Measurements from ENCODE around the gene RAB21. TPM values are rescaled to one million over a fixed set of nuclear protein-coding genes. Genes with fewer than 3 reads are reported as not detected.

Gene RAB21
- total RNA-seq, 1 experiment from 2014 or later: 47.2 TPM

GRCh38 chr12:71727958-71728357, 26.7 kb upstream of the RAB21 start:
- Histone ChIP-seq H3K4me1 (replicated peaks; ENCODE audit: insufficient read depth) (no peaks in the 10 kb centered on the region), H3K27ac (no peak overlapping the region), H3K27me3 (ENCODE audit: insufficient read depth, low read depth) (no peaks in the 10 kb centered on the region), H3K36me3 (ENCODE audit: low read depth) (no peaks in the 10 kb centered on the region), H4K20me1 (ENCODE audit: insufficient read depth) (no peaks in the 10 kb centered on the region), H3K9me2 (ENCODE audit: insufficient read depth) (no peaks in the 10 kb centered on the region), H3K79me2 (ENCODE audit: low read depth) (no peaks in the 10 kb centered on the region), H3K4me3 (no peak overlapping the region), H2AFZ (no peak overlapping the region), H3K9me3 (ENCODE audit: insufficient read depth, low read depth) (no peaks in the 10 kb centered on the region), H3F3A (ENCODE audit: insufficient read depth, low read depth) (no peaks in the 10 kb centered on the region), H3K4me2 (no peak overlapping the region)
- intact Hi-C loops (cut with micrococcal nuclease; ENCODE audit: unreplicated experiment): no loop called here
- CTCF ChIA-PET: no interaction called here
- BruUV-seq (replicated peaks): no TSS peak
- no peak for DNase-seq
- POLR2A ChIA-PET (ENCODE audit: unreplicated experiment): no interaction called here
- no peak for TF ChIP-seq CTCF (conservative IDR thresholded peaks at IDR 0.05)
- TF ChIP-seq EZH2 (IDR thresholded peaks at IDR 0.05; ENCODE audit: low read depth): no peak

GRCh38 chr12:71730936-71731335, 23.7 kb upstream of the RAB21 start:
- POLR2A ChIA-PET (ENCODE audit: unreplicated experiment): no interaction called here
- intact Hi-C loops (cut with micrococcal nuclease; ENCODE audit: unreplicated experiment): no loop called here

GRCh38 chr12:71731439-71732356, 23.0 kb upstream of the RAB21 start:
- CTCF ChIA-PET: no interaction called here
- TF ChIP-seq CTCF (conservative IDR thresholded peaks at IDR 0.05) (no peak), EZH2 (IDR thresholded peaks at IDR 0.05; ENCODE audit: low read depth) (no peak)

More at GRCh38 chr12:71730936-71731335, 23.7 kb upstream of the RAB21 start:
- Histone ChIP-seq H3K27me3 (ENCODE audit: insufficient read depth, low read depth) (no peaks in the 10 kb centered on the region), H3K79me2 (ENCODE audit: low read depth) (no peaks in the 10 kb centered on the region), H3K36me3 (ENCODE audit: low read depth) (no peaks in the 10 kb centered on the region), H4K20me1 (ENCODE audit: insufficient read depth) (no peaks in the 10 kb centered on the region), H3K27ac (no peak overlapping the region), H2AFZ (no peak overlapping the region), H3K9me3 (ENCODE audit: insufficient read depth, low read depth) (no peaks in the 10 kb centered on the region), H3K4me2 (no peak overlapping the region), H3K4me3 (no peak overlapping the region), H3K4me1 (replicated peaks; ENCODE audit: insufficient read depth) (no peaks in the 10 kb centered on the region), H3K9me2 (ENCODE audit: insufficient read depth) (no peaks in the 10 kb centered on the region), H3F3A (ENCODE audit: insufficient read depth, low read depth) (no peaks in the 10 kb centered on the region)
- DNase-seq: no peak
- TF ChIP-seq CTCF (conservative IDR thresholded peaks at IDR 0.05) (no peak), EZH2 (IDR thresholded peaks at IDR 0.05; ENCODE audit: low read depth) (no peak)
- BruUV-seq (replicated peaks): no TSS peak
- CTCF ChIA-PET: interaction anchor here (0.6 kb wide), 1 partner anchor 94 kb away, joined by 3 read pairs; no protein-coding TSS in a partner anchor

More at GRCh38 chr12:71731439-71732356, 23.0 kb upstream of the RAB21 start:
- BruUV-seq (replicated peaks): no TSS peak
- Histone ChIP-seq H3K9me3 (ENCODE audit: insufficient read depth, low read depth) (no peaks in the 10 kb centered on the region), H3K27me3 (ENCODE audit: insufficient read depth, low read depth) (no peaks in the 10 kb centered on the region), H3K27ac (no peak overlapping the region), H3K4me3 (no peak overlapping the region), H4K20me1 (ENCODE audit: insufficient read depth) (no peaks in the 10 kb centered on the region), H3F3A (ENCODE audit: insufficient read depth, low read depth) (no peaks in the 10 kb centered on the region), H3K36me3 (ENCODE audit: low read depth) (no peaks in the 10 kb centered on the region), H2AFZ (no peak overlapping the region), H3K4me2 (no peak overlapping the region), H3K9me2 (ENCODE audit: insufficient read depth) (no peaks in the 10 kb centered on the region), H3K79me2 (ENCODE audit: low read depth) (no peaks in the 10 kb centered on the region), H3K4me1 (replicated peaks; ENCODE audit: insufficient read depth) (no peaks in the 10 kb centered on the region)
- no peak for DNase-seq
- POLR2A ChIA-PET (ENCODE audit: unreplicated experiment): no interaction called here
- intact Hi-C loops (cut with micrococcal nuclease; ENCODE audit: unreplicated experiment): no loop called here

All from PC-9 (cell line).